ENCODE results near the gene AGA.

Gene AGA

DNA sequence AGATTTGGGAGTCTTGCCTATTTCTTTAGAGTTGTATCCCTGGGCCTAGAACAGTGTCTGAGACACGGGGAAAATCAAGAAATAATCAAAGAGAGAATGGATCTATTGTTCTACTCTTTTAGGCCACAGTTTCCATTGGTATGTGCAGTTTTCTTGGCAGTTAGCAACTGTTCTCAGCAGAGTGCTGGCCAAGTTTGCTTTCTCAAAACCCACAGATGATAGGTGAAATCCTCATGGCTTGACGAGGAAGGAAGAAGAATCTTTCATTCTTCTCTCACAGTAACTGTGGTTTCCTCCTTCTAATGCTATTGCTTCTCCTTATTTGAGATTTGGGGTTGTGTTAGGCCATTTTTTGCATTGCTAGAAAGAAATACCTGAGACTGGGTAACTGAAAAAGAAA lies 42.2 kb downstream of the AGA start:
- TF ChIP-seq, protein P1, sequence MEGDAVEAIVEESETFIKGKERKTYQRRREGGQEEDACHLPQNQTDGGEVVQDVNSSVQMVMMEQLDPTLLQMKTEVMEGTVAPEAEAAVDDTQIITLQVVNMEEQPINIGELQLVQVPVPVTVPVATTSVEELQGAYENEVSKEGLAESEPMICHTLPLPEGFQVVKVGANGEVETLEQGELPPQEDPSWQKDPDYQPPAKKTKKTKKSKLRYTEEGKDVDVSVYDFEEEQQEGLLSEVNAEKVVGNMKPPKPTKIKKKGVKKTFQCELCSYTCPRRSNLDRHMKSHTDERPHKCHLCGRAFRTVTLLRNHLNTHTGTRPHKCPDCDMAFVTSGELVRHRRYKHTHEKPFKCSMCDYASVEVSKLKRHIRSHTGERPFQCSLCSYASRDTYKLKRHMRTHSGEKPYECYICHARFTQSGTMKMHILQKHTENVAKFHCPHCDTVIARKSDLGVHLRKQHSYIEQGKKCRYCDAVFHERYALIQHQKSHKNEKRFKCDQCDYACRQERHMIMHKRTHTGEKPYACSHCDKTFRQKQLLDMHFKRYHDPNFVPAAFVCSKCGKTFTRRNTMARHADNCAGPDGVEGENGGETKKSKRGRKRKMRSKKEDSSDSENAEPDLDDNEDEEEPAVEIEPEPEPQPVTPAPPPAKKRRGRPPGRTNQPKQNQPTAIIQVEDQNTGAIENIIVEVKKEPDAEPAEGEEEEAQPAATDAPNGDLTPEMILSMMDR (IDR thresholded peaks at IDR 0.05; ENCODE audit: low read depth, low read length), result no peak

DNA sequence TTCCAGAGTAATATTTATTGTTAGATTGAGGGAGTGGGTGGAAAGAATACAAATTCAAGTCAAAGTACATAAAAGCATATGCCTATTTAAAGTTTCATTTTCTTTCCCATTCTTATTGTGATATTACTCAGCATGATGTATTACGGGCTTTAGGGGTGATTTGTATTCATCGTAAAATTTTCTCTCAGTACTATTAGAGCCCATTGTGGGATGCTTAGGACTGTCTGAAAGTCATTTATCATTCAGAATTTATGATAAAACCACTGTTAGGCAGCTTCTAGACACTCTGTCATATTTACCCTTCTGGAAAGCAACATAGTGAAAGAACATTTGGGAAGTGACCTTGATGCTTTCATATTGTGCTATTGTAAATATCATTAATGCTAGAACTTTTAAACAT lies 45.9 kb downstream of the AGA start:
- no peak overlapping the region for H3K4me3 ChIP-seq (replicated peaks in 1 of 2; ENCODE audit: low read depth in 2 of 2, low read length in 2 of 2)
- DNase-seq (ENCODE audit: low read depth in 2 of 2), result no peak
- TF ChIP-seq, protein P1 (IDR thresholded peaks at IDR 0.05; ENCODE audit: low read depth, low read length), result no peak

More for the DNA sequence above, 42.2 kb downstream of the AGA start:
- DNase-seq (ENCODE audit: low read depth in 2 of 2), result peak in 1 of 2 donors; percentile 48
- H3K4me3 ChIP-seq (replicated peaks in 1 of 2; ENCODE audit: low read depth in 2 of 2, low read length in 2 of 2), result no peak overlapping the region

DNA sequence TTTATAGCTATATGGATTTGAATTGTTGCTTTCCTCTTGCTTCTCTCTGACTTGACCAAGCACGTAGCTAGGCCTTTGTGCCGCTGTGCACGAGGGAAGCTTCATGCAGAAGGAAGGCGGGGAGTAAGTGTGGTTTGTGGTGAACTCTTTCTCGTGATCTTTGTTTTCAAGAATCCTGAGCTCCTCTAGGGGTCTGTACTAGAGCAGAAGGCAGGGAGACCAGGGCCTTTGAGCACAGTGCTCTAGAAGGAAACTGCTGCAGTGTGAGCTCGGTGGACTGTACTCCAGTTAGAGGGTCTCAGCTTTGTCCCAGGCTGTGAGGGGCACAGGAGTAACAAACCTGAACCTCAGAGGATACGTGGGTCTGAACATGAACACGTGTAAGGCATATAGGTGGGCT lies 49.0 kb downstream of the AGA start:
- no peak overlapping the region for H3K4me3 ChIP-seq (replicated peaks in 1 of 2; ENCODE audit: low read depth in 2 of 2, low read length in 2 of 2)
- TF ChIP-seq, protein P1 (IDR thresholded peaks at IDR 0.05; ENCODE audit: low read depth, low read length), result no peak
- DNase-seq (ENCODE audit: low read depth in 2 of 2), result no peak

DNA sequence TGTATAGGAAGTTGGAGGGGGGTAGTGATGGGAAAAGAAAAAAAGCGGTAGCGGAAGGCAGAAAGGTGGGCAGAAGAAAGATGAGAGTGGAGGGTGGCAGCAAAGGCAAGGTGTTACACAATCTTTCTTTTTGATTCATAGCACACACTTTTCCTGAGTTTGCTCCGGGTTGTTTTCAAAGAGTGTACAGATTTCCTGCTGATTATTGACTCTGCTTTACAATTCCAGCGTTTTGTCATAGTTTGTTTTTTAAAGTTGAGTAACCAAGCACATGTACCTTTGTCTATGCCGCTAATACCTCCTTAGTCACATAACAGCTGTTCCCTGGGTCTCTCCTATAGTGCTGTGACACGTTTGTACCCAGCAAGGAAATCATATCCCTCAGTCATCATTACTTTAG lies 50.3 kb downstream of the AGA start:
- DNase-seq (ENCODE audit: low read depth in 2 of 2), result peak in 1 of 2 donors; percentile 29
- TF ChIP-seq, protein P1 (IDR thresholded peaks at IDR 0.05; ENCODE audit: low read depth, low read length), result no peak
- H3K4me3 ChIP-seq (replicated peaks in 1 of 2; ENCODE audit: low read depth in 2 of 2, low read length in 2 of 2), result no peak overlapping the region

DNA sequence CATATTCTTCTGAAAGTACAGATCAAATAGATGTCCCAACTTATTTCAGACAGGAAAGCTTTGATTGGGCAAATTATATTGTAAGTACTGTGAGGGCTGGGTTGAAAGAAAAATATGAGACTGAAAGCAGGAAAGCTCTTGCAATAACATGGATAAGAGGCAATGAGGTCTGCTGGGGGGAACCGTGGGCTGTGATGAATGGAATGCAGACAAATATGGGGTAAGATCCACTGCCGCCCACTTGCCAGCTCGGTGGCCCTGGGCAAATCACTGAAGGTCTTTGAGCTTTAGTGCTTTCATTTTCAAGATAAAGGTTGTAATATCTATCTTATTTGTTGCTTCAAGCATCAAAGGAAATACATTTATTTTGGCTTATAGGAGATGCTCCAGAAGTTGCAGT lies 51.0 kb downstream of the AGA start:
- DNase-seq (ENCODE audit: low read depth in 2 of 2), result peak in 1 of 2 donors; percentile 29
- H3K4me3 ChIP-seq (replicated peaks in 1 of 2; ENCODE audit: low read depth in 2 of 2, low read length in 2 of 2), result no peak overlapping the region
- TF ChIP-seq, protein P1 (IDR thresholded peaks at IDR 0.05; ENCODE audit: low read depth, low read length), result no peak

DNA sequence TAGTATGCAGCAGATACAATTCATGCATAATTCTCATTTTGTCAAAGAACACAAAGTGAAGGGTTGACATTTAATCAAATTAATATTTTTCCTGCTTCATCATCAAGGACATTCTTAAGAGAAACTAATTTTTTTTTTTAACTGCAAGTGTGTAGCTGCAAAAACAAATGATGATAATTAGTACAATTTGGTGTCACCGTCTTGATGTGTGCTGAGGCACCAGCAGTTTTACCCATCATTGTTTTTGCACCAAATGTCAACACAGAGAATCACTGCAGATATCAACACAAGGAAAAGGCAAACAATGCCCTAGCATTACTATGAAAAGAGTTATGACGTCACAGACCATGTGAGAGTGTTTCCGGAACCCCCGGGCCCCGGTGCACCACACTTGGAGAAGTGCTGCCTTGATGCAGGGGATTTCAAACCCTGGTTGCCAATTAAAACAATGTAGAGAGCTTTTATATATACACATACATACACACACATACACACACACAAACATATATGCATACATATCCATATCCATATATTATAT lies 55.9 kb downstream of the AGA start:
- TF ChIP-seq, protein P1 (IDR thresholded peaks at IDR 0.05; ENCODE audit: low read depth, low read length), result no peak
- H3K4me3 ChIP-seq (replicated peaks in 1 of 2; ENCODE audit: low read depth in 2 of 2, low read length in 2 of 2), result no peak overlapping the region
- DNase-seq (ENCODE audit: low read depth in 2 of 2), result no peak
